ENCODE data around the gene FBLN1.

Gene FBLN1

GRCh38 chr22:45504373-45505341 lies 2.0 kb downstream of the FBLN1 start:
- peak; percentile 56 for DNase-seq (ENCODE audit: low read depth)

- no peak for DNase-seq (ENCODE audit: low read depth)
These were observed 3.5 kb downstream of the FBLN1 start for GRCh38 chr22:45505991-45506747.

GRCh38 chr22:45506816-45507360 lies 4.2 kb downstream of the FBLN1 start:
- no peak for DNase-seq (ENCODE audit: low read depth)

GRCh38 chr22:45507798-45508197 lies 5.1 kb downstream of the FBLN1 start:
- DNase-seq (ENCODE audit: low read depth) = no peak

GRCh38 chr22:45508814-45509213 lies 6.1 kb downstream of the FBLN1 start:
- no peak for DNase-seq (ENCODE audit: low read depth)

GRCh38 chr22:45510376-45511232 lies 7.9 kb downstream of the FBLN1 start:
- no peak for DNase-seq (ENCODE audit: low read depth)

- DNase-seq (ENCODE audit: low read depth) = no peak
These were observed 9.2 kb downstream of the FBLN1 start for GRCh38 chr22:45511847-45512261.

- DNase-seq (ENCODE audit: low read depth) = no peak
These were observed 9.7 kb downstream of the FBLN1 start for GRCh38 chr22:45512363-45512762.

GRCh38 chr22:45515676-45516075 lies 13.0 kb downstream of the FBLN1 start:
- no peak for DNase-seq (ENCODE audit: low read depth)

GRCh38 chr22:45516163-45516562 lies 13.5 kb downstream of the FBLN1 start:
- no peak for DNase-seq (ENCODE audit: low read depth)

- no peak for DNase-seq (ENCODE audit: low read depth)
These were observed 14.4 kb downstream of the FBLN1 start for GRCh38 chr22:45516923-45517675.

GRCh38 chr22:45518136-45518535 lies 15.5 kb downstream of the FBLN1 start:
- DNase-seq (ENCODE audit: low read depth) = no peak

GRCh38 chr22:45518580-45518991 lies 15.9 kb downstream of the FBLN1 start:
- DNase-seq (ENCODE audit: low read depth) = no peak

- no peak for DNase-seq (ENCODE audit: low read depth)
These were observed 18.5 kb downstream of the FBLN1 start for GRCh38 chr22:45521178-45521577.

GRCh38 chr22:45522462-45522861 lies 19.8 kb downstream of the FBLN1 start:
- DNase-seq (ENCODE audit: low read depth) = no peak

- no peak for DNase-seq (ENCODE audit: low read depth)
These were observed 21.5 kb downstream of the FBLN1 start for GRCh38 chr22:45524157-45524556.

- DNase-seq (ENCODE audit: low read depth) = no peak
These were observed 22.3 kb downstream of the FBLN1 start for GRCh38 chr22:45524966-45525365.

- DNase-seq (ENCODE audit: low read depth) = no peak
These were observed 22.8 kb downstream of the FBLN1 start for GRCh38 chr22:45525480-45525879.

- DNase-seq (ENCODE audit: low read depth) = no peak
These were observed 23.6 kb downstream of the FBLN1 start for GRCh38 chr22:45526281-45526680.

GRCh38 chr22:45526768-45527360 lies 24.2 kb downstream of the FBLN1 start:
- no peak for DNase-seq (ENCODE audit: low read depth)

- DNase-seq (ENCODE audit: low read depth) = no peak
These were observed 24.8 kb downstream of the FBLN1 start for GRCh38 chr22:45527456-45527855.
